OCI-LY7 (cell line): ENCODE measurements around the gene MCM6. TPM values are rescaled to one million over a fixed set of nuclear protein-coding genes. Genes with fewer than 3 reads are reported as not detected.
"Not testable (repeated sequence)": the region's sequence is repeated elsewhere in the genome, so short reads cannot be mapped to it uniquely, and the experiment has no call there.

ENCODE experiments used
- BruUV-seq: library from RNA; stranded (reverse); fragments of 400-500 nt; replicated peaks from 2 replicates; lab custom pipeline; 2021; lab: Mats Ljungman, UMichigan
- CTCF ChIA-PET: fragments of 300-600 bp; sonication (Branson Sonifier 250); formaldehyde crosslinking; loops from one replicate; lab custom pipeline; 2022; ENCODE audit warnings: antibody characterized with exemption; ENCODE audit not compliant: unreplicated experiment; lab: Charles Lee
- POLR2A ChIA-PET: fragments of 300-600 bp; sonication (Branson Sonifier 250); formaldehyde crosslinking; loops from one replicate; lab custom pipeline; 2022; ENCODE audit warnings: antibody characterized with exemption; lab: Charles Lee
- DNase-seq: peaks from one replicate; pipeline ENCODE4 v3.0.0-alpha.2; 2015; ENCODE audit warnings: low spot score
- H2AFZ ChIP-seq: fragments of 200-600 bp; sonication (generic), shearing (Covaris generic); 2 replicates; pipeline ENCODE4 v1.6.1; 2014; ENCODE audit warnings: mild to moderate bottlenecking, antibody characterized with exemption, low read length, moderate library complexity
- H3K27ac ChIP-seq: fragments of 200-600 bp; sonication (generic); 2 replicates; pipeline ENCODE4 v1.5.1; 2014; ENCODE audit warnings: mixed run types, low read depth, mild to moderate bottlenecking, moderate library complexity, low read length, inconsistent platforms; ENCODE audit not compliant: poor library complexity, severe bottlenecking
- H3K36me3 ChIP-seq: fragments of 200-600 bp; sonication (generic); 2 replicates; pipeline ENCODE4 v1.6.1; 2014; ENCODE audit warnings: mild to moderate bottlenecking, antibody characterized with exemption, low read length, moderate library complexity, mixed read lengths; ENCODE audit not compliant: insufficient read depth
- H3K4me1 ChIP-seq: fragments of 200-600 bp; sonication (generic); 2 replicates; pipeline ENCODE4 v1.5.1; 2014; ENCODE audit warnings: mild to moderate bottlenecking, low read length; ENCODE audit not compliant: insufficient read depth, poor library complexity, severe bottlenecking
- H3K4me2 ChIP-seq: fragments of 200-600 bp; sonication (generic); 2 replicates; pipeline ENCODE4 v1.6.1; 2014; ENCODE audit warnings: mild to moderate bottlenecking, low read length
- H3K4me3 ChIP-seq: fragments of 200-600 bp; sonication (generic); 2 replicates; pipeline ENCODE4 v1.5.1; 2014; ENCODE audit warnings: mild to moderate bottlenecking, low read depth, low read length; ENCODE audit not compliant: poor library complexity, severe bottlenecking
- H3K79me2 ChIP-seq: fragments of 200-600 bp; sonication (generic); 2 replicates; pipeline ENCODE4 v1.6.1; 2016; ENCODE audit warnings: low read depth, mild to moderate bottlenecking, low read length, moderate library complexity, mixed read lengths; ENCODE audit not compliant: insufficient read depth
- H3K9me2 ChIP-seq: fragments of 200-600 bp; sonication (generic); 2 replicates; pipeline ENCODE4 v1.6.1; 2016; ENCODE audit warnings: mild to moderate bottlenecking, low read length, mixed read lengths; ENCODE audit not compliant: insufficient read depth
- H3K9me3 ChIP-seq: fragments of 200-600 bp; sonication (generic); 2 replicates; pipeline ENCODE4 v1.6.1; 2014; ENCODE audit warnings: mild to moderate bottlenecking, mixed run types, low read length, mixed read lengths
- H4K20me1 ChIP-seq: fragments of 200-600 bp; sonication (generic); 2 replicates; pipeline ENCODE4 v1.6.1; 2014; ENCODE audit warnings: mild to moderate bottlenecking, antibody characterized with exemption, low read length, moderate library complexity, mixed read lengths; ENCODE audit not compliant: insufficient read depth
- CTCF ChIP-seq: fragments of 200-600 bp; sonication (generic); conservative IDR thresholded peaks from 2 replicates; pipeline ENCODE4 v1.5.1; 2014; ENCODE audit warnings: mild to moderate bottlenecking, antibody characterized with exemption, low read length, moderate library complexity, mixed read lengths
- EZH2phosphoT487 ChIP-seq: fragments of 200-600 bp; sonication (generic); IDR thresholded peaks from 2 replicates; pipeline ENCODE4 v1.6.1; 2018; ENCODE audit warnings: low read depth, borderline replicate concordance, mild to moderate bottlenecking, mixed run types, antibody characterized with exemption, low read length, moderate library complexity, mixed read lengths
- intact Hi-C: fragments of 100-400 bp; cut with micrococcal nuclease; formaldehyde crosslinking; loops from one replicate; pipeline ENCODE4 v1.10.0; 2022; ENCODE audit not compliant: unreplicated experiment
- total RNA-seq, 2 experiments: library from RNA; depleted of rRNA in 1 of 2; stranded (reverse); fragments of >200 nt in 1 of 2; shearing (Covaris generic) in 1 of 2; gene quantifications; 2 replicates each; pipeline ENCODE4 v1.2.3, GENCODE V29; 2014 to 2022

Gene MCM6
- total RNA-seq, 2 experiments from 2014 or later = 61.2 to 171 TPM

- peak; percentile 66 for TF ChIP-seq CTCF
- H3K36me3 ChIP-seq, H3K79me2 ChIP-seq, H3K4me2 ChIP-seq, H3K4me1 ChIP-seq, H2AFZ ChIP-seq, CTCF ChIA-PET, H3K27ac ChIP-seq, H4K20me1 ChIP-seq, H3K9me2 ChIP-seq, H3K4me3 ChIP-seq, BruUV-seq: not testable (repeated sequence)
- peaks cover 11% of the 10 kb centered on the region for H3K9me3 ChIP-seq
- intact Hi-C loops = loop anchor here (5.0 kb wide), 3 partner anchors 323 to 808 kb away; no protein-coding TSS in a partner anchor
- DNase-seq = peak; percentile 43
- POLR2A ChIA-PET = interaction anchor here (0.6 to 1.3 kb wide), 3 partner anchors 12 to 33 kb away, joined by 3 to 6 read pairs (median 4); no protein-coding TSS in a partner anchor
Observed at GRCh38 chr2:135795641-135796040, 80.6 kb downstream of the MCM6 start.

GRCh38 chr2:135792401-135793150, 83.7 kb downstream of the MCM6 start:
- H3K4me1 ChIP-seq = peaks cover 9% of the 10 kb centered on the region
- POLR2A ChIA-PET = interaction anchor here (0.6 kb wide), 1 partner anchor 646 kb away, joined by 4 read pairs; no protein-coding TSS in a partner anchor
- CTCF ChIA-PET = no interaction called here
- no peaks in the 10 kb centered on the region for H3K79me2 ChIP-seq
- intact Hi-C loops = no loop called here
- no peaks in the 10 kb centered on the region; the same call in 1 of the 2 replicates for H3K36me3 ChIP-seq
- H3K27ac ChIP-seq = no peak overlapping the region
- no peak overlapping the region for H3K4me3 ChIP-seq
- no peaks in the 10 kb centered on the region for H3K9me3 ChIP-seq
- H3K9me2 ChIP-seq = no peaks in the 10 kb centered on the region
- H4K20me1 ChIP-seq = no peaks in the 10 kb centered on the region
- TF ChIP-seq CTCF = no peak
- no peak for TF ChIP-seq EZH2phosphoT487
- H3K4me2 ChIP-seq = no peak overlapping the region
- DNase-seq = no peak
- H2AFZ ChIP-seq = no peak overlapping the region
- BruUV-seq = no TSS peak
